Loucy (cell line): ENCODE results near the gene CGB1.

ENCODE experiments used
- CTCF ChIP-seq: fragments of 200-600 bp; sonication (generic); conservative IDR thresholded peaks from 2 replicates; pipeline ENCODE4 v1.5.1; 2014; ENCODE audit warnings: mild to moderate bottlenecking, antibody characterized with exemption, low read length
- EZH2phosphoT487 ChIP-seq: fragments of 200-600 bp; IDR thresholded peaks from 2 replicates; pipeline ENCODE4 v1.6.1; 2018; ENCODE audit warnings: antibody characterized with exemption, mild to moderate bottlenecking, moderate library complexity, borderline replicate concordance

- TF ChIP-seq CTCF (no peak), EZH2phosphoT487 (no peak)
Observed at GRCh38 chr19:48990400-48990799, 46.3 kb downstream of the CGB1 start.
